OCI-LY1 (cell line): ENCODE data around the gene C7orf25.

Experiments
- EZH2 ChIP-seq: fragments of 200-600 bp; sonication (generic), shearing (Covaris generic); IDR thresholded peaks from 2 replicates; pipeline ENCODE4 v1.8.0; 2017; ENCODE audit warnings: borderline replicate concordance, mixed run types, mild to moderate bottlenecking, antibody characterized with exemption, low read length, moderate library complexity, mixed read lengths
- TF ChIP-seq, protein P1 (sequence below): fragments of 200-600 bp; sonication (generic), shearing (Covaris generic); IDR thresholded peaks from 2 replicates; pipeline ENCODE4 v1.5.1; 2017; ENCODE audit warnings: mild to moderate bottlenecking, antibody characterized with exemption, low read length, moderate library complexity, mixed read lengths

DNA sequence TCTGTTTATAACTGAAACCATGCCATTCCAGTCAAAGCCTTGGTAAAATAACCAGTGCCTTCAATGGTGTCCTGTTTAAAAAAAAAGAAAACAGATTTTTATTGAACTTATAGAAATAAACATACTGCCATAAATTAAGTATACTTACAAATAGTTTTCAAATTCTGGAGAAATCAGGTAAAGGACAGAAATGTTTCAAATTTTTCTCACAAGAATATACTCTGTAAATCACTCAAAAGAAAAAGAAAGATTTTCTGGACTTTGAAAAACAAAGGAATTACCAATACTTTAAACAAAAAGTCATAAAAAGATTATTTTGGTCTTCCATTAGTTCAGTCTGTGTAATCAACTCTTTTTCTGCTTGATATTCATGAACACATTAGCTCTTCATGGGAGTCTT is 44.2 kb upstream of the C7orf25 start:
- TF ChIP-seq, protein P1, sequence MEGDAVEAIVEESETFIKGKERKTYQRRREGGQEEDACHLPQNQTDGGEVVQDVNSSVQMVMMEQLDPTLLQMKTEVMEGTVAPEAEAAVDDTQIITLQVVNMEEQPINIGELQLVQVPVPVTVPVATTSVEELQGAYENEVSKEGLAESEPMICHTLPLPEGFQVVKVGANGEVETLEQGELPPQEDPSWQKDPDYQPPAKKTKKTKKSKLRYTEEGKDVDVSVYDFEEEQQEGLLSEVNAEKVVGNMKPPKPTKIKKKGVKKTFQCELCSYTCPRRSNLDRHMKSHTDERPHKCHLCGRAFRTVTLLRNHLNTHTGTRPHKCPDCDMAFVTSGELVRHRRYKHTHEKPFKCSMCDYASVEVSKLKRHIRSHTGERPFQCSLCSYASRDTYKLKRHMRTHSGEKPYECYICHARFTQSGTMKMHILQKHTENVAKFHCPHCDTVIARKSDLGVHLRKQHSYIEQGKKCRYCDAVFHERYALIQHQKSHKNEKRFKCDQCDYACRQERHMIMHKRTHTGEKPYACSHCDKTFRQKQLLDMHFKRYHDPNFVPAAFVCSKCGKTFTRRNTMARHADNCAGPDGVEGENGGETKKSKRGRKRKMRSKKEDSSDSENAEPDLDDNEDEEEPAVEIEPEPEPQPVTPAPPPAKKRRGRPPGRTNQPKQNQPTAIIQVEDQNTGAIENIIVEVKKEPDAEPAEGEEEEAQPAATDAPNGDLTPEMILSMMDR = no peak
- TF ChIP-seq EZH2 = no peak
